Measurements from ENCODE around the gene IGFBP3. TPM values are rescaled to one million over a fixed set of nuclear protein-coding genes. Genes with fewer than 3 reads are reported as not detected.

The IGFBP3 gene
- total and polyA plus RNA-seq, 2 of the 13 experiments (the other 11 are each of a cell fraction or from before 2014, with no cell fraction given), result 57.5 TPM; not detected in 1

DNA sequence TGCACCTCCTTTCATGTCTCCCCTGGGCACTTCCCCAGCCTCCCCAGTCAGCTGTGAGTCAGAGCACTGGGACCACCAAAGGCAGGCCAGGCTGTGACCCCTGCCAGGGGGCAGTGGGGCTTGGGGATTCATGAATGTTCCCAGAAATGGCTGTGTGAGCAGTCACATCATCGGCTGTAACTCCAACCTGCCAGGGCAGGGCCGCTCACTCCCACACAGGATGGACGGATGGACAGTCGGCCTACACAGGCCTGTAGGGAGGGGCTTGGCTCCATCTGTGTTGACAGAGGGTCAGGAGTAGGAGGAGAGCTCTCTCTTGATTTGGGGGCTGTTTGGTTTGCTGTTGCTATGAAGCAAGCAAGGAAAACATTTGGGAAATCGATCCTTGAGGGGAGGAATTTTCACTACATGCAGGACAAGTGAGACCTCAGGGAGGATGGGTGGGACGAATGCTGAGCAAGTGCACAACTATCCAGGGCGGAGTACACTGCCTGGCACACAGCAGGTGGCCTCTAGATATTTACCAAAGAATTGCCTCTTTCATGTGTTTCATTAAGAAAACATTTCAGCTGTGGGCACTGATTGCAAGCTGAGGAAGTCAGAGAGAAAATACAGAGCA is 35.7 kb downstream of the IGFBP3 start (continued):
- TF ChIP-seq ZFP41 (CRISPR knock-in tag; IDR thresholded peaks at IDR 0.05; ENCODE audit: borderline replicate concordance), result no peak
- peak; percentile 74; the same call in 1 of the 2 replicates for TF ChIP-seq ZNF12 (CRISPR knock-in tag; IDR thresholded peaks at IDR 0.05)
- TF ChIP-seq MYNN (CRISPR knock-in tag; IDR thresholded peaks at IDR 0.05; ENCODE audit: low read depth), result no peak
- peak; percentile 96 for TF ChIP-seq MEIS2 (CRISPR knock-in tag; IDR thresholded peaks at IDR 0.05)
- TF ChIP-seq ADNP (CRISPR knock-in tag; IDR thresholded peaks at IDR 0.05), result no peak
- no peak; the same call in 1 of the 2 replicates for TF ChIP-seq MNT (IDR thresholded peaks at IDR 0.05)
- TF ChIP-seq, protein P1, sequence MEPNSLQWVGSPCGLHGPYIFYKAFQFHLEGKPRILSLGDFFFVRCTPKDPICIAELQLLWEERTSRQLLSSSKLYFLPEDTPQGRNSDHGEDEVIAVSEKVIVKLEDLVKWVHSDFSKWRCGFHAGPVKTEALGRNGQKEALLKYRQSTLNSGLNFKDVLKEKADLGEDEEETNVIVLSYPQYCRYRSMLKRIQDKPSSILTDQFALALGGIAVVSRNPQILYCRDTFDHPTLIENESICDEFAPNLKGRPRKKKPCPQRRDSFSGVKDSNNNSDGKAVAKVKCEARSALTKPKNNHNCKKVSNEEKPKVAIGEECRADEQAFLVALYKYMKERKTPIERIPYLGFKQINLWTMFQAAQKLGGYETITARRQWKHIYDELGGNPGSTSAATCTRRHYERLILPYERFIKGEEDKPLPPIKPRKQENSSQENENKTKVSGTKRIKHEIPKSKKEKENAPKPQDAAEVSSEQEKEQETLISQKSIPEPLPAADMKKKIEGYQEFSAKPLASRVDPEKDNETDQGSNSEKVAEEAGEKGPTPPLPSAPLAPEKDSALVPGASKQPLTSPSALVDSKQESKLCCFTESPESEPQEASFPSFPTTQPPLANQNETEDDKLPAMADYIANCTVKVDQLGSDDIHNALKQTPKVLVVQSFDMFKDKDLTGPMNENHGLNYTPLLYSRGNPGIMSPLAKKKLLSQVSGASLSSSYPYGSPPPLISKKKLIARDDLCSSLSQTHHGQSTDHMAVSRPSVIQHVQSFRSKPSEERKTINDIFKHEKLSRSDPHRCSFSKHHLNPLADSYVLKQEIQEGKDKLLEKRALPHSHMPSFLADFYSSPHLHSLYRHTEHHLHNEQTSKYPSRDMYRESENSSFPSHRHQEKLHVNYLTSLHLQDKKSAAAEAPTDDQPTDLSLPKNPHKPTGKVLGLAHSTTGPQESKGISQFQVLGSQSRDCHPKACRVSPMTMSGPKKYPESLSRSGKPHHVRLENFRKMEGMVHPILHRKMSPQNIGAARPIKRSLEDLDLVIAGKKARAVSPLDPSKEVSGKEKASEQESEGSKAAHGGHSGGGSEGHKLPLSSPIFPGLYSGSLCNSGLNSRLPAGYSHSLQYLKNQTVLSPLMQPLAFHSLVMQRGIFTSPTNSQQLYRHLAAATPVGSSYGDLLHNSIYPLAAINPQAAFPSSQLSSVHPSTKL (CRISPR knock-in tag; IDR thresholded peaks at IDR 0.05), result peak; percentile 97
- TF ChIP-seq ZNF160 (CRISPR knock-in tag; IDR thresholded peaks at IDR 0.05), result 0 out of 2 replicates have a peak, but pooled peaks have one; percentile 73
- TF ChIP-seq ZNF674 (CRISPR knock-in tag; IDR thresholded peaks at IDR 0.05; ENCODE audit: low read depth), result no peak
- TF ChIP-seq AKAP8 (CRISPR knock-in tag; IDR thresholded peaks at IDR 0.05), result peak; percentile 75
- TF ChIP-seq THAP11 (CRISPR knock-in tag; IDR thresholded peaks at IDR 0.05), result peak; percentile 76
- TF ChIP-seq ZNF605 (CRISPR knock-in tag; IDR thresholded peaks at IDR 0.05), result peak; percentile 94
- TF ChIP-seq ZFY (CRISPR knock-in tag; IDR thresholded peaks at IDR 0.05), result peak; percentile 92
- no peak for TF ChIP-seq GTF3A (CRISPR knock-in tag; conservative IDR thresholded peaks at IDR 0.05)
- no peak for TF ChIP-seq DR1 (CRISPR knock-in tag; IDR thresholded peaks at IDR 0.05)
- no peak for TF ChIP-seq HNRNPLL (IDR thresholded peaks at IDR 0.05; ENCODE audit: low read depth, low read length, poor library complexity, severe bottlenecking)
- TF ChIP-seq HMGA1 (CRISPR knock-in tag; conservative IDR thresholded peaks at IDR 0.05), result no peak
- TF ChIP-seq ZNF10 (CRISPR knock-in tag; IDR thresholded peaks at IDR 0.05; ENCODE audit: borderline replicate concordance, low read depth), result no peak
- TF ChIP-seq KDM5B (CRISPR knock-in tag; IDR thresholded peaks at IDR 0.05; ENCODE audit: borderline replicate concordance), result peak; percentile 65; the same call in 1 of the 2 replicates
- peak; percentile 94 for TF ChIP-seq KDM3A (CRISPR knock-in tag; IDR thresholded peaks at IDR 0.05; ENCODE audit: low read depth)
- TF ChIP-seq SIX4 (CRISPR knock-in tag; IDR thresholded peaks at IDR 0.05), result peak; percentile 70; the same call in 1 of the 2 replicates
- TF ChIP-seq CREBL2 (CRISPR knock-in tag; IDR thresholded peaks at IDR 0.05; ENCODE audit: borderline replicate concordance), result 0 out of 2 replicates have a peak, but pooled peaks have one; percentile 40
- 0 out of 2 replicates have a peak, but pooled peaks have one; percentile 36 for TF ChIP-seq ZNF446 (CRISPR knock-in tag; IDR thresholded peaks at IDR 0.05)
- peak; percentile 85 for TF ChIP-seq MYC (CRISPR knock-in tag; IDR thresholded peaks at IDR 0.05; ENCODE audit: borderline replicate concordance)
- TF ChIP-seq RARG (CRISPR knock-in tag; IDR thresholded peaks at IDR 0.05; ENCODE audit: low read depth), result no peak
- peak; percentile 96 for TF ChIP-seq ZNF205 (CRISPR knock-in tag; IDR thresholded peaks at IDR 0.05)

All from HepG2 (cell line).